SK-N-SH (cell line): ENCODE measurements around the gene TMEM218.

Experiments used
- FOXJ3 ChIP-seq: sonication (generic); formaldehyde crosslinking; IDR thresholded peaks from 2 replicates; pipeline ENCODE4 v1.5.1; 2020; ENCODE audit warnings: mild to moderate bottlenecking, missing genetic modification reagents
- TF ChIP-seq, protein P1 (sequence below): fragments of 200-600 bp; sonication (generic); IDR thresholded peaks from 2 replicates; pipeline ENCODE4 v1.6.1; 2017; ENCODE audit warnings: antibody characterized with exemption, mild to moderate bottlenecking, moderate library complexity

DNA sequence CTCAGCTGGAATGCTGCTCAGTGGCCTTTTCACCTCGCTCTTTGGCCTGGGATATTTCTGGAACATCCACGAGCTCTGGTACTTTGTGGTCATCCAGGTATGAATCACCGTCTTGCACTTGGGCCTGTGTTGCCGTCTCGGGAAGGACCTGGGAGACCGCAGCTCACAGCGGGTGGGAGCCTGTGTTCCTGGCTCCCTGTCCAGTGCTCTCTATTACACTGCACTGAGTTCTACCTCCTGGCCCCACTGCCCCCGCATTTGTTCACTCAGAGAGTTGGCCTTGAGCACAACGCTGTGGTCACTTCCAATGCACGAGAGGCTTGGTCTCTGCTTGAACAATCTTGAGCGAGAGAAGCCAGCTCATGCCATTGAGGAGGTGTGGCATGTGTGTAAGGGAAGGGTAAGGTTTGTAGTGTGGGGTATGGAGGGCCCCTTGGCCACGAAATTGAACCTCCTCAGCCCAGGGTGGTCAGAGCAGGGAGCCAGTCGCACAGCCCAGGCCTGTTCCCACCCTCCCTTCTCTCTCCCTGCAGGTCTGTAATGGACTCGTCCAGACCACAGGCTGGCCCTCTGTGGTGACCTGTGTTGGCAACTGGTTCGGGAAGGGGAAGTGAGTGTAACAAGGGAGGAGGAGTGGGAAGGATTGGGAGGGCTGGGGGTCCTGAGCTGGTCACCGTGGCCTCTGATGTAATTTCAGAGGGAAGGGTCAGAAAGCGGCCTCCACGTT lies 32.1 kb downstream of the TMEM218 start:
- TF ChIP-seq FOXJ3 (CRISPR knock-in tag): no peak
- TF ChIP-seq, protein P1, sequence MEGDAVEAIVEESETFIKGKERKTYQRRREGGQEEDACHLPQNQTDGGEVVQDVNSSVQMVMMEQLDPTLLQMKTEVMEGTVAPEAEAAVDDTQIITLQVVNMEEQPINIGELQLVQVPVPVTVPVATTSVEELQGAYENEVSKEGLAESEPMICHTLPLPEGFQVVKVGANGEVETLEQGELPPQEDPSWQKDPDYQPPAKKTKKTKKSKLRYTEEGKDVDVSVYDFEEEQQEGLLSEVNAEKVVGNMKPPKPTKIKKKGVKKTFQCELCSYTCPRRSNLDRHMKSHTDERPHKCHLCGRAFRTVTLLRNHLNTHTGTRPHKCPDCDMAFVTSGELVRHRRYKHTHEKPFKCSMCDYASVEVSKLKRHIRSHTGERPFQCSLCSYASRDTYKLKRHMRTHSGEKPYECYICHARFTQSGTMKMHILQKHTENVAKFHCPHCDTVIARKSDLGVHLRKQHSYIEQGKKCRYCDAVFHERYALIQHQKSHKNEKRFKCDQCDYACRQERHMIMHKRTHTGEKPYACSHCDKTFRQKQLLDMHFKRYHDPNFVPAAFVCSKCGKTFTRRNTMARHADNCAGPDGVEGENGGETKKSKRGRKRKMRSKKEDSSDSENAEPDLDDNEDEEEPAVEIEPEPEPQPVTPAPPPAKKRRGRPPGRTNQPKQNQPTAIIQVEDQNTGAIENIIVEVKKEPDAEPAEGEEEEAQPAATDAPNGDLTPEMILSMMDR: no peak
